Mucosa of gallbladder (tissue), 1 donor: Measurements from ENCODE around the gene MAGI1. TPM values are rescaled to one million over a fixed set of nuclear protein-coding genes. Genes with fewer than 3 reads are reported as not detected.
"Not testable (repeated sequence)": the region's sequence is repeated elsewhere in the genome, so short reads cannot be mapped to it uniquely, and the experiment has no call there.

Experiments
- DNase-seq: peaks from one replicate; pipeline ENCODE4 v3.0.0-alpha.2; 2020; ENCODE audit warnings: low spot score
- total RNA-seq: library from RNA; stranded (reverse); gene quantifications from one replicate; pipeline ENCODE4 v1.2.1, GENCODE V29; 2021
- donor health status: DM: no; HTN: no; CAD: no.

MAGI1 gene
- total RNA-seq, 1 donor from 2014 or later = 87.4 TPM

GRCh38 chr3:65628978-65629377 is 409.7 kb downstream of the MAGI1 start:
- no peak for DNase-seq

GRCh38 chr3:65627062-65627461 is 411.7 kb downstream of the MAGI1 start:
- no peak for DNase-seq

GRCh38 chr3:65625305-65625704 is 413.4 kb downstream of the MAGI1 start:
- no peak for DNase-seq

- no peak for DNase-seq
These were observed 415.4 kb downstream of the MAGI1 start for GRCh38 chr3:65623362-65623761.

- no peak for DNase-seq
These were observed 418.8 kb downstream of the MAGI1 start for GRCh38 chr3:65619888-65620287.

- DNase-seq = no peak
These were observed 419.3 kb downstream of the MAGI1 start for GRCh38 chr3:65619451-65619881.

- no peak for DNase-seq
These were observed 420.1 kb downstream of the MAGI1 start for GRCh38 chr3:65618599-65618998.

- no peak for DNase-seq
These were observed 420.9 kb downstream of the MAGI1 start for GRCh38 chr3:65617787-65618186.

- DNase-seq = no peak
These were observed 421.5 kb downstream of the MAGI1 start for GRCh38 chr3:65617209-65617608.

- DNase-seq = no peak
These were observed 422.2 kb downstream of the MAGI1 start for GRCh38 chr3:65616563-65616962.

GRCh38 chr3:65615329-65615728 is 423.4 kb downstream of the MAGI1 start:
- DNase-seq = no peak

- no peak for DNase-seq
These were observed 424.1 kb downstream of the MAGI1 start for GRCh38 chr3:65614585-65614984.

- not testable (repeated sequence) for DNase-seq
These were observed 430.7 kb downstream of the MAGI1 start for GRCh38 chr3:65607965-65608460.

GRCh38 chr3:65607101-65607500 is 431.6 kb downstream of the MAGI1 start:
- DNase-seq = no peak

GRCh38 chr3:65605876-65606432 is 432.8 kb downstream of the MAGI1 start:
- DNase-seq = no peak

GRCh38 chr3:65604863-65605526 is 433.7 kb downstream of the MAGI1 start:
- no peak for DNase-seq

GRCh38 chr3:65603631-65604030 is 435.1 kb downstream of the MAGI1 start:
- DNase-seq = no peak

- DNase-seq = no peak
These were observed 437.8 kb downstream of the MAGI1 start for GRCh38 chr3:65600888-65601287.

GRCh38 chr3:65597952-65598413 is 440.7 kb downstream of the MAGI1 start:
- DNase-seq = no peak

- peak; percentile 17 for DNase-seq
These were observed 441.3 kb downstream of the MAGI1 start for GRCh38 chr3:65597226-65597951.

- no peak for DNase-seq
These were observed 442.0 kb downstream of the MAGI1 start for GRCh38 chr3:65596571-65597225.

- DNase-seq = no peak
These were observed 442.8 kb downstream of the MAGI1 start for GRCh38 chr3:65596029-65596300.
